HG03469 (cell line): ENCODE measurements around the gene ATF6B.
A peak's percentile ranks its signal among the peaks of the same experiment; 100 is the strongest.

Source experiments
- ATAC-seq: cut with Tn5 transposase; IDR thresholded peaks from one replicate; pipeline ENCODE4 v1.9.1; 2021; ENCODE audit warnings: mild to moderate bottlenecking, moderate library complexity, moderate number of reproducible peaks; ENCODE audit not compliant: unreplicated experiment

The ATF6B gene

GRCh38 chr6:32127717-32128592 is at the start of gene ATF6B:
Gene ATF6B (minus strand): TSS chr6:32128246. CDS start chr6:32128207, 39 bp downstream.
- ATAC-seq = peak; percentile 80

GRCh38 chr6:32177183-32177787 is 49.2 kb upstream of the ATF6B start:
- no peak for ATAC-seq

- no peak for ATAC-seq
Observed at GRCh38 chr6:32176476-32177182, 48.6 kb upstream of the ATF6B start.

- peak; percentile 29 for ATAC-seq
Observed at GRCh38 chr6:32175711-32176475, 47.8 kb upstream of the ATF6B start, which contains the start of gene AGPAT1. Gene AGPAT1 (minus strand): TSS chr6:32176084. CDS start chr6:32171496, 4,588 bp downstream.

GRCh38 chr6:32175322-32175710 is 47.3 kb upstream of the ATF6B start:
- no peak for ATAC-seq

- no peak for ATAC-seq
Observed at GRCh38 chr6:32174416-32174815, 46.4 kb upstream of the ATF6B start.

GRCh38 chr6:32173051-32173727 is 45.1 kb upstream of the ATF6B start:
- no peak for ATAC-seq

GRCh38 chr6:32171234-32171633 is 43.2 kb upstream of the ATF6B start:
- no peak for ATAC-seq

- ATAC-seq = no peak
Observed at GRCh38 chr6:32170294-32170693, 42.2 kb upstream of the ATF6B start.

- no peak for ATAC-seq
Observed at GRCh38 chr6:32168807-32169591, 41.0 kb upstream of the ATF6B start.

- ATAC-seq = no peak
Observed at GRCh38 chr6:32168350-32168749, 40.3 kb upstream of the ATF6B start.

GRCh38 chr6:32167761-32168262 is 39.8 kb upstream of the ATF6B start:
- no peak for ATAC-seq

GRCh38 chr6:32167154-32167760 is 39.2 kb upstream of the ATF6B start:
- no peak for ATAC-seq

GRCh38 chr6:32166411-32167061 is 38.5 kb upstream of the ATF6B start:
- no peak for ATAC-seq

GRCh38 chr6:32164295-32164694 is 36.2 kb upstream of the ATF6B start, which contains the start of gene EGFL8:
Gene EGFL8 (plus strand): TSS chr6:32164595. CDS start chr6:32166166, 1,571 bp downstream.
- no peak for ATAC-seq

GRCh38 chr6:32163559-32164258 is 35.7 kb upstream of the ATF6B start:
- no peak for ATAC-seq

GRCh38 chr6:32158052-32158451 is 30.0 kb upstream of the ATF6B start:
- ATAC-seq = no peak

- ATAC-seq = no peak
Observed at GRCh38 chr6:32156891-32157290, 28.8 kb upstream of the ATF6B start.
